LNCAP (cell line): ENCODE results near the gene GPA33.

ENCODE experiments used
- CTCF ChIP-seq: fragments of 450-650 bp; IDR thresholded peaks from 2 replicates; pipeline ENCODE4 v1.5.1; 2017; ENCODE audit warnings: mild to moderate bottlenecking

The GPA33 gene

DNA sequence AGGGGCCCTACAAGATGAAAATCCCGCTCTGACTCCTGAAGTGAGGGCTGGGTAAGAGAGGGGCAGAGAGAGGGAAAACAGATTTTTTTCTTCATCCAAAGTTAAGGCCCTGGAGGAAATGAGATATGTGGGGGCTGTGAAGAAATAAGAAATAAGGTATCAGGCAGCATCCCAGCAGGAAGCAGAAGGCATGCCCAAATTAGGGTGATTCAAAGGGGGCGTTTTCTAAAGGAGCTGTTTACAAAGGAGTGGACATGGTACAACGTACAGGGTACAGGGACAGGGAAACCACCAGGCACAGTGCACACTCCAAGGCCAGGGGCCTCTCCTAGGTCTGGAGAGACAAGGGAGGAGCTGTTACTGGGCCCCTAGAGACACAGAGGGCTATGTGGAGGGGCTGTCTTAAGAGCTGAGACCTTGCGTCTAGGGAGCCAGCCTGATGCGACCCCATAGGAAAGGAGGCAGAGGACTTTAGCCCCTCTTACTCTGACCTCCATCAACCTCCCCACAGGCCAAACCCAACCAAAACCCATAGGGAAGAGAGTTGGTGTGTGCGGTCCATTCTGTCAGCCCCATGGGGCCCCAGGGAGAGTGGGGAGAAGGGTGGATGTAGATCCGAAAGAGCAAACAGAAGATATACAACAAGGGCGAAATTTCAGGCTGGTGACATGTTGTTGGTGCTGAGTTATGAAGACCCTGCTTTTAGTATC is 42.3 kb upstream of the GPA33 start:
- no peak for TF ChIP-seq CTCF

DNA sequence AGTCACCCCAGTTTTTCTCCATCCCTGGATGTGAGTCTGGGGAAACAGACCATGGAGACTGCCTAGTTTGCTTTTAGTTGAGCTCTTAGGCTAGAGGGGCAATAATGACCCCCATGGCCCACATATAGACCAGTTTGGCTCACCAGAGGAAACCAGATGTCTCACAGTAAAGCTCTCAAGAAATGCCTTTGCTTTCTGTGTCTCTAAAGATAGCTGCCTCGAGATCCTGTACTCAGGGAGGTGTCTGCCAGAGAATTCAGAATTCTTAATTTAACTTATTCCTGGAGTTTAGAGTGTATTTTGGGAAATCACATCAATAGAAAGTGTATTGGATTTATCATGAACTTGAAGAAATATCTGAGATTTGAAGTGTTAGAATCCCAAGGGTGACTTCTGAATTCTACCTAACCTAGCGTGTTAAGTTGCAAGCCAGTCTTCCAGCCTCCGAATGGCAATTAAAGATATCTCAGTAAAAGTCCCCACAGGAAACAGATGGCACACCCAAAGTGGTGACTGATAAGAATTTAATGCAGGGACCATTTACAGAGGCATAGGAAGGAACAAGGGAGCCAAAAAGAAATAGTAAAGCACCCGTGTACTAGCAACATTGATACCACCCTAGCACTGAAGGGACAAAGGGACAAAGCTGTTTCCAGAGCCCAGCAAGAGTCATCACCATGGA is 40.8 kb upstream of the GPA33 start:
- no peak for TF ChIP-seq CTCF

- no peak for TF ChIP-seq CTCF
These were observed 38.4 kb upstream of the GPA33 start for GRCh38 chr1:167128261-167129227.

DNA sequence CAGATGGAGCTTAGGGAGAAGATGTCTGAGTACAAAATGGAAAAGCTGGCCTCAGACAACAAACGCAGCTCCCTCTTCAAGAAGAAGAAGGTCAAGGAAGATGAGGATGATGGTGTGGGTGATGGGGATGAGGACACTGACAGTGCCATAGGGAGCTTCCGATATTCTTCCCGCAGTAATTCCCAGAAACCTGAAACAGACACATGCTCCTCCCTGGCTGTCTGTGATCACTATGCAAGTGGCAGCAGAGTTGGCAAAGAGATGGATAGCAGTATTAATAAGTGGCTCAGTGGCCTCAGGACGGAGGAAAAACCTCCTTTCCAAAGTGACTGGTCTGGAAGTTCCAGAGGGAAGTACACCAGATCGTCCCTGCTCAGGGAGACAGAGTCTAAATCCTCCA is 37.5 kb upstream of the GPA33 start:
- TF ChIP-seq CTCF: no peak

- TF ChIP-seq CTCF: no peak
These were observed 37.1 kb upstream of the GPA33 start for GRCh38 chr1:167127236-167127635.

DNA sequence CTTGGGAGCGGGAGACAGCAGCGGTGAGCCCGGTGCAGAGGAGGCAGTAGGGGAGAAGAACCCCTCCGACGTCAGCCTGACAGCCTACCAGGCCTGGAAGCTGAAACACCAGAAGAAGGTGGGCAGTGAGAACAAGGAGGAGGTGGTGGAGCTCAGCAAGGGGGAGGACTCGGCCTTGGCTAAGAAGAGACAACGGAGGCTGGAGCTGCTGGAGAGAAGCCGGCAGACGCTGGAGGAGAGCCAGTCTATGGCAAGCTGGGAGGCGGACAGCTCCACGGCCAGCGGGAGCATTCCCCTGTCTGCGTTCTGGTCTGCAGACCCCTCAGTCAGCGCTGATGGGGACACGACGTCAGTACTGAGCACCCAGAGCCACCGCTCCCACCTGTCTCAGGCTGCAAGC is 36.6 kb upstream of the GPA33 start:
- no peak for TF ChIP-seq CTCF

GRCh38 chr1:167126317-167126716 is 36.1 kb upstream of the GPA33 start:
- no peak for TF ChIP-seq CTCF
